Spinal cord (tissue), 10 donors: ENCODE data around the gene GAS7. TPM values are rescaled to one million over a fixed set of nuclear protein-coding genes. Genes with fewer than 3 reads are reported as not detected.
A peak's percentile ranks its signal among the peaks of the same experiment; 100 is the strongest.
"Not testable (repeated sequence)": the region's sequence is repeated elsewhere in the genome, so short reads cannot be mapped to it uniquely, and the experiment has no call there.

Experiments
- DNase-seq, 6 donors: peaks; one replicate each; pipeline versions ENCODE4 v3.0.0 to v3.0.0-alpha.2; 2013 to 2015; ENCODE audit warnings: low spot score in 6 of 6, low read depth in 4 of 6
- H3K27ac ChIP-seq: one replicate; pipeline ENCODE4 v1.5.1; 2013; ENCODE audit warnings: low read depth, low read length, control low read depth
- H3K27me3 ChIP-seq: one replicate; pipeline ENCODE4 v1.6.1; 2013; ENCODE audit warnings: low read length; ENCODE audit not compliant: control insufficient read depth, insufficient read depth
- H3K36me3 ChIP-seq: one replicate; pipeline ENCODE4 v1.6.1; 2013; ENCODE audit warnings: low read length; ENCODE audit not compliant: control insufficient read depth, insufficient read depth
- H3K4me1 ChIP-seq: one replicate; pipeline ENCODE4 v1.6.1; 2013; ENCODE audit warnings: low read length; ENCODE audit not compliant: control insufficient read depth, insufficient read depth
- H3K4me3 ChIP-seq: one replicate; pipeline ENCODE4 v1.5.1; 2013; ENCODE audit warnings: low read depth, low read length, control low read depth
- H3K9me3 ChIP-seq: one replicate; pipeline ENCODE4 v1.6.1; 2013; ENCODE audit warnings: low read length; ENCODE audit not compliant: control insufficient read depth, insufficient read depth
- WGBS: methylation state at CpG from one replicate; pipeline ENCODE4 v1.1.5; 2013; ENCODE audit warnings: missing lambda C conversion rate; ENCODE audit not compliant: insufficient coverage; 5-methylcytosine and 5-hydroxymethylcytosine counted together
- polyA plus RNA-seq, 2 donors: library from polyadenylated mRNA; unstranded; fragments of 120-200 nt; gene quantifications; one replicate each; pipeline ENCODE4 v1.2.1, GENCODE V29; 2013; ENCODE audit not compliant: insufficient read length in 2 of 2
- total RNA-seq, 2 donors: library from RNA; depleted of rRNA in 1 of 2; stranded (reverse); fragments of 120-200 nt in 1 of 2; fragments of >200 nt in 1 of 2; gene quantifications; one replicate each; pipeline versions ENCODE4 v1.2.3 to v1.2.4, GENCODE V29; 2013 to 2014
- donor health status: healthy.

GAS7 gene
- total and polyA plus RNA-seq, 4 donors, result 51.8 to 93.8 (median 79.1) TPM

- no peaks in the 10 kb centered on the region for H3K36me3 ChIP-seq
- no peak overlapping the region for H3K4me3 ChIP-seq
- H3K9me3 ChIP-seq, result no peaks in the 10 kb centered on the region
- H3K27me3 ChIP-seq, result no peaks in the 10 kb centered on the region
- H3K27ac ChIP-seq, result peak overlapping the region; percentile 7
- H3K4me1 ChIP-seq, result peaks cover 41% of the 10 kb centered on the region
- WGBS, result 62% methylated on average over 2 of the region's 3 CpGs
- no peak for DNase-seq
Observed at GRCh38 chr17:10031127-10031526, 167.3 kb downstream of the GAS7 start.

- no peak for DNase-seq
Observed at GRCh38 chr17:10029129-10029528, 169.3 kb downstream of the GAS7 start.

GRCh38 chr17:10025976-10026901, 172.2 kb downstream of the GAS7 start:
- Histone ChIP-seq H3K36me3 (no peaks in the 10 kb centered on the region), H3K27ac (no peak overlapping the region), H3K4me1 (peaks cover 36% of the 10 kb centered on the region), H3K4me3 (no peak overlapping the region), H3K9me3 (no peaks in the 10 kb centered on the region), H3K27me3 (no peaks in the 10 kb centered on the region)
- 22% methylated on average over 16 of the region's 21 CpGs for WGBS
- peak in 4 of 6 donors; percentile 65 to 96 (median 80) for DNase-seq

More at GRCh38 chr17:10029129-10029528, 169.3 kb downstream of the GAS7 start:
- Histone ChIP-seq H3K27ac (no peak overlapping the region), H3K4me1 (peaks cover 35% of the 10 kb centered on the region), H3K27me3 (no peaks in the 10 kb centered on the region), H3K9me3 (no peaks in the 10 kb centered on the region), H3K4me3 (no peak overlapping the region), H3K36me3 (no peaks in the 10 kb centered on the region)
- WGBS, result 93% methylated on average over 3 of the region's 7 CpGs

- DNase-seq, result no peak
- H3K4me3 ChIP-seq, result no peak overlapping the region
Observed at GRCh38 chr17:10025224-10025623, 173.2 kb downstream of the GAS7 start.

GRCh38 chr17:10022416-10022815, 176.0 kb downstream of the GAS7 start:
- no peak overlapping the region for H3K4me3 ChIP-seq

More at GRCh38 chr17:10025224-10025623, 173.2 kb downstream of the GAS7 start:
- peaks cover 42% of the 10 kb centered on the region for H3K4me1 ChIP-seq
- H3K27me3 ChIP-seq, result no peaks in the 10 kb centered on the region
- no peak overlapping the region for H3K27ac ChIP-seq
- no peaks in the 10 kb centered on the region for H3K9me3 ChIP-seq
- 88% methylated on average over 6 of the region's 6 CpGs for WGBS
- no peaks in the 10 kb centered on the region for H3K36me3 ChIP-seq

GRCh38 chr17:10021272-10021984, 177.0 kb downstream of the GAS7 start:
- peak in 2 of 6 donors; percentile 38 to 55 for DNase-seq
- WGBS, result 50% methylated on average over 19 of the region's 21 CpGs
- Histone ChIP-seq H3K4me1 (peaks cover 51% of the 10 kb centered on the region), H3K36me3 (no peaks in the 10 kb centered on the region), H3K27me3 (no peaks in the 10 kb centered on the region), H3K9me3 (no peaks in the 10 kb centered on the region), H3K4me3 (no peak overlapping the region), H3K27ac (no peak overlapping the region)

More at GRCh38 chr17:10022416-10022815, 176.0 kb downstream of the GAS7 start:
- Histone ChIP-seq H3K36me3 (no peaks in the 10 kb centered on the region), H3K4me1 (peaks cover 56% of the 10 kb centered on the region), H3K27me3 (no peaks in the 10 kb centered on the region), H3K27ac (no peak overlapping the region), H3K9me3 (no peaks in the 10 kb centered on the region)
- no peak for DNase-seq
- WGBS, result 89% methylated on average over 9 of the region's 13 CpGs

- Histone ChIP-seq H3K36me3 (no peaks in the 10 kb centered on the region), H3K4me3 (no peak overlapping the region), H3K27me3 (no peaks in the 10 kb centered on the region), H3K9me3 (no peaks in the 10 kb centered on the region), H3K27ac (no peak overlapping the region), H3K4me1 (peaks cover 39% of the 10 kb centered on the region)
- 59% methylated on average over 7 of the region's 9 CpGs for WGBS
- peak in 1 of 6 donors; percentile 71 for DNase-seq
Observed at GRCh38 chr17:10019941-10020451, 178.4 kb downstream of the GAS7 start.

- H3K27ac ChIP-seq, result no peak overlapping the region
- no peak overlapping the region for H3K4me3 ChIP-seq
- H3K36me3 ChIP-seq, result no peaks in the 10 kb centered on the region
- peak in 2 of 6 donors; percentile 57 to 71 for DNase-seq
- peaks cover 34% of the 10 kb centered on the region for H3K4me1 ChIP-seq
- WGBS, result 17% methylated on average over 5 of the region's 7 CpGs
- H3K9me3 ChIP-seq, result no peaks in the 10 kb centered on the region
- H3K27me3 ChIP-seq, result no peaks in the 10 kb centered on the region
Observed at GRCh38 chr17:10018461-10018891, 179.9 kb downstream of the GAS7 start.

GRCh38 chr17:10016958-10017570, 181.3 kb downstream of the GAS7 start:
- not testable (repeated sequence) for H3K9me3 ChIP-seq, H3K4me3 ChIP-seq, H3K27me3 ChIP-seq, DNase-seq, H3K27ac ChIP-seq, H3K36me3 ChIP-seq
- WGBS, result 95% methylated on average over 12 of the region's 14 CpGs
- H3K4me1 ChIP-seq, result peaks cover 25% of the 10 kb centered on the region
